Neural cell (in vitro differentiated cells): Measurements from ENCODE around the gene OR6X1. TPM values are rescaled to one million over a fixed set of nuclear protein-coding genes. Genes with fewer than 3 reads are reported as not detected.

Source experiments
- H2AFZ ChIP-seq: fragments of 200-600, 300-800 bp; sonication (generic), shearing (Covaris generic); 2 replicates; pipeline ENCODE4 v1.6.0; 2014; ENCODE audit warnings: low read depth, mild to moderate bottlenecking, antibody characterized with exemption, low read length, moderate library complexity
- H3F3A ChIP-seq: fragments of 200-600 bp; shearing (Covaris generic); 2 replicates; pipeline ENCODE4 v1.6.1; 2016; ENCODE audit warnings: mild to moderate bottlenecking, moderate library complexity, mixed read lengths, antibody characterized with exemption, low read length; ENCODE audit not compliant: insufficient read depth, poor library complexity, severe bottlenecking
- H3K27ac ChIP-seq: fragments of 200-600, 300-800 bp; sonication (generic), shearing (Covaris generic); 2 replicates; pipeline ENCODE4 v1.5.1; 2014; ENCODE audit warnings: mild to moderate bottlenecking, low read length, moderate library complexity
- H3K27me3 ChIP-seq: fragments of 300-800, 200-600 bp; sonication (generic), shearing (Covaris generic); 2 replicates; pipeline ENCODE4 v1.6.0; 2014; ENCODE audit warnings: mild to moderate bottlenecking, low read depth, low read length, moderate library complexity; ENCODE audit not compliant: insufficient read depth
- H3K36me3 ChIP-seq: fragments of 300-800, 200-600 bp; sonication (generic), shearing (Covaris generic); 2 replicates; pipeline ENCODE4 v1.5.1; 2014; ENCODE audit warnings: mild to moderate bottlenecking, antibody characterized with exemption, low read length, moderate library complexity; ENCODE audit not compliant: insufficient read depth
- H3K4me2 ChIP-seq: fragments of 300-800, 200-600 bp; sonication (generic), shearing (Covaris generic); 2 replicates; pipeline ENCODE4 v1.6.0; 2014; ENCODE audit warnings: mild to moderate bottlenecking, low read length
- H3K4me3 ChIP-seq: fragments of 300-800, 200-600 bp; sonication (generic), shearing (Covaris generic); 2 replicates; pipeline ENCODE4 v1.5.1; 2014; ENCODE audit warnings: mild to moderate bottlenecking, low read length, moderate library complexity
- H3K79me2 ChIP-seq: fragments of 200-600 bp; shearing (Covaris generic); replicated peaks from 2 replicates; pipeline ENCODE4 v1.6.0; 2014; ENCODE audit warnings: mild to moderate bottlenecking, low read length, moderate library complexity; ENCODE audit not compliant: insufficient read depth
- H3K9ac ChIP-seq: fragments of 300-800, 200-600 bp; sonication (generic), shearing (Covaris generic); 2 replicates; pipeline ENCODE4 v1.6.1; 2016; ENCODE audit warnings: mild to moderate bottlenecking, low read length, mixed read lengths
- H3K9me2 ChIP-seq: fragments of 200-600 bp; shearing (Covaris generic); 2 replicates; pipeline ENCODE4 v1.6.1; 2016; ENCODE audit warnings: mild to moderate bottlenecking, low read length, mixed read lengths; ENCODE audit not compliant: insufficient read depth
- H3K9me3 ChIP-seq: fragments of 200-600, 300-800 bp; sonication (generic), shearing (Covaris generic); 2 replicates; pipeline ENCODE4 v1.6.1; 2016; ENCODE audit warnings: mild to moderate bottlenecking, mixed run types, low read length, moderate library complexity, mixed read lengths
- H4K20me1 ChIP-seq: fragments of 200-600 bp; shearing (Covaris generic); 2 replicates; pipeline ENCODE4 v1.6.1; 2016; ENCODE audit warnings: mild to moderate bottlenecking, mixed run types; ENCODE audit not compliant: insufficient read depth
- EP300 ChIP-seq: fragments of 450-650 bp; conservative IDR thresholded peaks from 2 replicates; pipeline ENCODE4 v1.6.1; 2014; ENCODE audit warnings: antibody characterized with exemption, mild to moderate bottlenecking, moderate library complexity; ENCODE audit not compliant: poor library complexity, severe bottlenecking
- EZH2 ChIP-seq: fragments of 200-600, 300-800 bp; shearing (Covaris generic), sonication (generic); IDR thresholded peaks from 2 replicates; pipeline ENCODE4 v1.6.1; 2014; ENCODE audit warnings: antibody characterized with exemption, low read length, borderline replicate concordance, mild to moderate bottlenecking; ENCODE audit not compliant: insufficient read depth, poor library complexity, severe bottlenecking
- MXI1 ChIP-seq: fragments of 450-650 bp; conservative IDR thresholded peaks from 2 replicates; pipeline ENCODE4 v1.6.1; 2014; ENCODE audit warnings: antibody characterized with exemption, mild to moderate bottlenecking; ENCODE audit not compliant: poor library complexity, severe bottlenecking
- POLR2AphosphoS5 ChIP-seq: IDR thresholded peaks from 2 replicates; pipeline ENCODE4 v1.6.1; 2012
- RAD21 ChIP-seq: fragments of 450-650 bp; conservative IDR thresholded peaks from 2 replicates; pipeline ENCODE4 v1.6.1; 2014; ENCODE audit warnings: antibody characterized with exemption, mild to moderate bottlenecking, moderate library complexity
- REST ChIP-seq: IDR thresholded peaks from 2 replicates; pipeline ENCODE4 v1.6.1; 2012; ENCODE audit warnings: borderline replicate concordance
- SMC3 ChIP-seq: fragments of 450-650 bp; conservative IDR thresholded peaks from 2 replicates; pipeline ENCODE4 v1.6.1; 2014; ENCODE audit warnings: antibody characterized with exemption, mild to moderate bottlenecking, moderate library complexity; ENCODE audit not compliant: poor library complexity
- TAF1 ChIP-seq: IDR thresholded peaks from 2 replicates; pipeline ENCODE4 v1.6.1; 2012; ENCODE audit warnings: low read depth
- polyA plus RNA-seq: library from polyadenylated mRNA; depleted of rRNA; stranded (reverse); fragments of >200 nt; gene quantifications from 2 replicates; pipeline ENCODE4 v1.2.3, GENCODE V29; 2014
- TF ChIP-seq, protein P1 (sequence below): fragments of 450-650 bp; IDR thresholded peaks from 2 replicates; pipeline ENCODE4 v1.5.1; 2014; ENCODE audit warnings: antibody characterized with exemption, mild to moderate bottlenecking, moderate library complexity; ENCODE audit not compliant: poor library complexity, severe bottlenecking

Gene OR6X1
- polyA plus RNA-seq, 1 donor from 2014 or later = not detected

DNA sequence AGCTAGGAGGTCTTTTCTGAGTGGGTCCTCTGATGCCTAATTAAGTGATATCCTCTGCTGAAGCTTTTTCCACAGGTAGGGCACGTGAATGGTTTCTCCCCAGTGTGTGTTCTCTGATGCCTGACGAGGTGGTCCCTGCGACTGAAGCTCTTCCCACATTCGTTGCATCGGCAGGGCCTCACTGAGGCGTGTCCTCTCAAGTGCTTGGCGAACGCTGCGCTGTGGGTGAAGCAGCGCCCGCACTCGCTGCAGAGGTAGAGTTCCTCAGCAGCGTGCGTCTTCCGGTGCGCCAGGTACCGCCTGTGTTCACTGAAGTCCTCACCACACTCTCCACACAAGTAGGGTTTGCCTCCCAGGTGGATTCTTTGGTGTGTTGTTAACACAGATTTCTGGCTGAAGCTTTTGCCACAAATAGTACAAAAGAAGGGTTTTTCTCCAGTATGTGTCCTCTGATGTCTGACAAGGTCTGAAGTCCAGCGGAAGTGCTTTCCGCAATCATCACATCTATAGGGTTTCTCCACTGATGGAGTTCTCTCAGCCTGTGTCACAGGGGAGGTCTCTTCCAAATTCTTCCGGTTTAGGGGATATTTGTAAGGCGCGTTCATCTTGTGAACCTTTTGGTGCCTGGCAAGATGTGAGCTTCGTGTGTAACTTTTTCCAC lies 28.2 kb downstream of the OR6X1 start:
- H3F3A ChIP-seq = no peaks in the 10 kb centered on the region
- H3K9me2 ChIP-seq = no peaks in the 10 kb centered on the region
- no peak overlapping the region for H3K4me2 ChIP-seq
- no peak overlapping the region for H3K9ac ChIP-seq
- H3K4me3 ChIP-seq = no peak overlapping the region
- no peak overlapping the region for H2AFZ ChIP-seq
- H3K9me3 ChIP-seq = no peaks in the 10 kb centered on the region
- TF ChIP-seq MXI1 (no peak), EZH2 (no peak)
- H4K20me1 ChIP-seq = no peaks in the 10 kb centered on the region
- no peak overlapping the region for H3K27ac ChIP-seq
- no peaks in the 10 kb centered on the region for H3K79me2 ChIP-seq
- peaks cover 20% of the 10 kb centered on the region for H3K36me3 ChIP-seq
- no peaks in the 10 kb centered on the region for H3K27me3 ChIP-seq

- Histone ChIP-seq H3F3A (no peaks in the 10 kb centered on the region), H3K27me3 (no peaks in the 10 kb centered on the region), H3K9me3 (no peaks in the 10 kb centered on the region), H3K27ac (no peak overlapping the region), H3K9ac (no peak overlapping the region), H3K79me2 (no peaks in the 10 kb centered on the region), H3K4me2 (no peak overlapping the region), H4K20me1 (no peaks in the 10 kb centered on the region), H2AFZ (no peak overlapping the region), H3K9me2 (no peaks in the 10 kb centered on the region), H3K36me3 (peaks cover under 1% of the 10 kb centered on the region), H3K4me3 (no peak overlapping the region)
- TF ChIP-seq TAF1 (no peak), REST (no peak), POLR2AphosphoS5 (no peak)
Measured at GRCh38 chr11:123719452-123719851, 34.9 kb downstream of the OR6X1 start.

GRCh38 chr11:123718469-123718868 lies 35.8 kb downstream of the OR6X1 start:
- Histone ChIP-seq H3K79me2 (no peaks in the 10 kb centered on the region), H3K4me3 (no peak overlapping the region), H3K4me2 (no peak overlapping the region), H3K27ac (no peak overlapping the region), H3K9me3 (no peaks in the 10 kb centered on the region), H3K9ac (no peak overlapping the region), H2AFZ (no peak overlapping the region), H4K20me1 (no peaks in the 10 kb centered on the region), H3K27me3 (no peaks in the 10 kb centered on the region), H3F3A (no peaks in the 10 kb centered on the region), H3K9me2 (no peaks in the 10 kb centered on the region), H3K36me3 (no peaks in the 10 kb centered on the region)
- no peak for TF ChIP-seq POLR2AphosphoS5
- TF ChIP-seq TAF1 = no peak
- TF ChIP-seq, protein P1, sequence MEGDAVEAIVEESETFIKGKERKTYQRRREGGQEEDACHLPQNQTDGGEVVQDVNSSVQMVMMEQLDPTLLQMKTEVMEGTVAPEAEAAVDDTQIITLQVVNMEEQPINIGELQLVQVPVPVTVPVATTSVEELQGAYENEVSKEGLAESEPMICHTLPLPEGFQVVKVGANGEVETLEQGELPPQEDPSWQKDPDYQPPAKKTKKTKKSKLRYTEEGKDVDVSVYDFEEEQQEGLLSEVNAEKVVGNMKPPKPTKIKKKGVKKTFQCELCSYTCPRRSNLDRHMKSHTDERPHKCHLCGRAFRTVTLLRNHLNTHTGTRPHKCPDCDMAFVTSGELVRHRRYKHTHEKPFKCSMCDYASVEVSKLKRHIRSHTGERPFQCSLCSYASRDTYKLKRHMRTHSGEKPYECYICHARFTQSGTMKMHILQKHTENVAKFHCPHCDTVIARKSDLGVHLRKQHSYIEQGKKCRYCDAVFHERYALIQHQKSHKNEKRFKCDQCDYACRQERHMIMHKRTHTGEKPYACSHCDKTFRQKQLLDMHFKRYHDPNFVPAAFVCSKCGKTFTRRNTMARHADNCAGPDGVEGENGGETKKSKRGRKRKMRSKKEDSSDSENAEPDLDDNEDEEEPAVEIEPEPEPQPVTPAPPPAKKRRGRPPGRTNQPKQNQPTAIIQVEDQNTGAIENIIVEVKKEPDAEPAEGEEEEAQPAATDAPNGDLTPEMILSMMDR = no peak
- no peak for TF ChIP-seq REST
- no peak for TF ChIP-seq EZH2
- no peak for TF ChIP-seq EP300
- TF ChIP-seq SMC3 = no peak
- TF ChIP-seq RAD21 = no peak
- TF ChIP-seq MXI1 = no peak
